A673 (cell line): Measurements from ENCODE around the gene CCDC158. TPM values are rescaled to one million over a fixed set of nuclear protein-coding genes. Genes with fewer than 3 reads are reported as not detected.

Experiments
- BruUV-seq: library from RNA; stranded (reverse); fragments of 400-500 nt; replicated peaks from 2 replicates; lab custom pipeline; 2021; lab: Mats Ljungman, UMichigan
- CTCF ChIA-PET: fragments of 300-600 bp; sonication (Branson Sonifier 250); formaldehyde crosslinking; loops from one replicate; lab custom pipeline; 2022; ENCODE audit warnings: antibody characterized with exemption; lab: Charles Lee
- POLR2A ChIA-PET: fragments of 300-600 bp; sonication (Branson Sonifier 250); formaldehyde crosslinking; loops from one replicate; lab custom pipeline; 2022; ENCODE audit warnings: antibody characterized with exemption; ENCODE audit not compliant: low non-redundant PET; lab: Charles Lee
- DNase-seq: peaks from one replicate; pipeline ENCODE4 v3.0.0-alpha.2; 2015; ENCODE audit warnings: low spot score
- H3K27ac ChIP-seq: fragments of 200-600 bp; sonication (generic); 2 replicates; pipeline ENCODE4 v1.5.1; 2016; ENCODE audit warnings: mixed run types, low read depth, mild to moderate bottlenecking, mixed read lengths, antibody characterized with exemption, low read length; ENCODE audit not compliant: poor library complexity, severe bottlenecking
- H3K27me3 ChIP-seq: fragments of 200-600 bp; sonication (generic); replicated peaks from 2 replicates; pipeline ENCODE4 v1.6.1; 2017; ENCODE audit warnings: mixed run types, low read depth, mild to moderate bottlenecking, mixed read lengths, antibody characterized with exemption, low read length; ENCODE audit not compliant: insufficient read depth, poor library complexity
- H3K36me3 ChIP-seq: fragments of 200-600 bp; sonication (generic); 2 replicates; pipeline ENCODE4 v1.6.1; 2016; ENCODE audit warnings: mixed run types, mild to moderate bottlenecking, mixed read lengths, antibody characterized with exemption, low read length; ENCODE audit not compliant: insufficient read depth, poor library complexity, severe bottlenecking
- H3K4me1 ChIP-seq: fragments of 200-600 bp; sonication (generic); 2 replicates; pipeline ENCODE4 v1.6.1; 2017; ENCODE audit warnings: mixed run types, mild to moderate bottlenecking, mixed read lengths, antibody characterized with exemption, low read length; ENCODE audit not compliant: insufficient read depth, poor library complexity, severe bottlenecking
- H3K4me3 ChIP-seq: fragments of 200-600 bp; sonication (generic); 2 replicates; pipeline ENCODE4 v1.5.1; 2016; ENCODE audit warnings: low read depth, mixed run types, mild to moderate bottlenecking, mixed read lengths, low read length; ENCODE audit not compliant: poor library complexity, severe bottlenecking
- H3K9me3 ChIP-seq: fragments of 200-600 bp; sonication (generic); 2 replicates; pipeline ENCODE4 v1.6.1; 2016; ENCODE audit warnings: mixed run types, low read depth, mild to moderate bottlenecking, mixed read lengths, antibody characterized with exemption, low read length; ENCODE audit not compliant: poor library complexity, severe bottlenecking
- CTCF ChIP-seq: fragments of 300-800, 200-600 bp; sonication (generic); conservative IDR thresholded peaks from 2 replicates; pipeline ENCODE4 v1.5.1; 2017; ENCODE audit warnings: low read depth, mild to moderate bottlenecking, antibody characterized with exemption, low read length, moderate library complexity, mixed read lengths
- EZH2 ChIP-seq: fragments of 200-600 bp; sonication (generic); IDR thresholded peaks from 2 replicates; pipeline ENCODE4 v1.6.1; 2017; ENCODE audit warnings: borderline replicate concordance, low read depth, mild to moderate bottlenecking, mixed read lengths, antibody characterized with exemption, low read length; ENCODE audit not compliant: poor library complexity, severe bottlenecking
- intact Hi-C: fragments of 100-400 bp; cut with micrococcal nuclease; formaldehyde crosslinking; loops from one replicate; pipeline ENCODE4 v1.10.0; 2022; ENCODE audit not compliant: unreplicated experiment
- total RNA-seq: library from RNA; stranded (reverse); gene quantifications from 2 replicates; pipeline ENCODE4 v1.2.3, GENCODE V29; 2021

CCDC158 gene
- total RNA-seq, 1 experiment from 2014 or later = not detected

GRCh38 chr4:76334885-76335284 lies 86.1 kb downstream of the CCDC158 start:
- CTCF ChIA-PET = no interaction called here
- Histone ChIP-seq H3K27ac (no peak overlapping the region), H3K27me3 (no peaks in the 10 kb centered on the region), H3K4me1 (no peaks in the 10 kb centered on the region), H3K36me3 (no peaks in the 10 kb centered on the region), H3K9me3 (no peaks in the 10 kb centered on the region), H3K4me3 (no peak overlapping the region)
- DNase-seq = no peak
- no TSS peak for BruUV-seq
- TF ChIP-seq CTCF = no peak
- TF ChIP-seq EZH2 = no peak
- intact Hi-C loops = no loop called here
- POLR2A ChIA-PET = no interaction called here

- H3K36me3 ChIP-seq = no peaks in the 10 kb centered on the region
- no peaks in the 10 kb centered on the region for H3K27me3 ChIP-seq
- no peak overlapping the region for H3K4me3 ChIP-seq
- CTCF ChIA-PET = no interaction called here
- no peak for DNase-seq
- BruUV-seq = no TSS peak
- intact Hi-C loops = no loop called here
- no peaks in the 10 kb centered on the region for H3K4me1 ChIP-seq
- no peak overlapping the region for H3K27ac ChIP-seq
- H3K9me3 ChIP-seq = peaks cover 3% of the 10 kb centered on the region
- no peak for TF ChIP-seq CTCF
- TF ChIP-seq EZH2 = no peak
- POLR2A ChIA-PET = no interaction called here
Observed at GRCh38 chr4:76326515-76326914, 94.4 kb downstream of the CCDC158 start.

DNA sequence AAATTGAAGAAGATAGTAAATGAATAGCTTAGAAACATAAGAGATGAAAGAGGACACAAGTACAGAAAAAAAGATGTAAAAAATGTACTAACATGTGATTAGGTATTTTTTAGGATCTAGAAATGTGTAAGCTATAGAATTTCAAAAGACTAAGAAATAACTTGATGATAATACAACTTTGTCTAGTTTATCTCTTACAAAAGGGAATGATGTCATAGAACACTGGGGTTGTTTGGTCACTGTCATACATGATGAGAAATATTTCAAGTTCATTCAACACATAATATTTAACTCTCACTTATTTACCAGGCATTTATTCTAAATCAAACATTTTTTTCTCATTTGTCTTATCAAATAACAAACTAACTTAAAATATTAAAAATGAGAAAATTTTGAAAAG lies 95.9 kb downstream of the CCDC158 start:
- no TSS peak for BruUV-seq
- H3K36me3 ChIP-seq = no peaks in the 10 kb centered on the region
- H3K27me3 ChIP-seq = no peaks in the 10 kb centered on the region
- H3K4me1 ChIP-seq = no peaks in the 10 kb centered on the region
- H3K9me3 ChIP-seq = peaks cover 3% of the 10 kb centered on the region
- intact Hi-C loops = no loop called here
- POLR2A ChIA-PET = no interaction called here
- DNase-seq = no peak
- CTCF ChIA-PET = no interaction called here
- H3K4me3 ChIP-seq = no peak overlapping the region
- TF ChIP-seq EZH2 (no peak), CTCF (no peak)
- no peak overlapping the region for H3K27ac ChIP-seq
